Stimulated activated CD4-positive, alpha-beta T cell treated with anti-CD3 and anti-CD28 coated beads, TNF-alpha, amount 100 ng/mL, for 24 hours (primary cell): ENCODE results near the gene GPATCH1.
A peak's percentile ranks its signal among the peaks of the same experiment; 100 is the strongest.
"Not testable (repeated sequence)": the region's sequence is repeated elsewhere in the genome, so short reads cannot be mapped to it uniquely, and the experiment has no call there.

Source experiments
- DNase-seq, 3 experiments: peaks; one replicate each; pipeline ENCODE4 v3.0.0-alpha.2; 2020; ENCODE audit warnings: low read depth in 3 of 3

Gene GPATCH1, protein sequence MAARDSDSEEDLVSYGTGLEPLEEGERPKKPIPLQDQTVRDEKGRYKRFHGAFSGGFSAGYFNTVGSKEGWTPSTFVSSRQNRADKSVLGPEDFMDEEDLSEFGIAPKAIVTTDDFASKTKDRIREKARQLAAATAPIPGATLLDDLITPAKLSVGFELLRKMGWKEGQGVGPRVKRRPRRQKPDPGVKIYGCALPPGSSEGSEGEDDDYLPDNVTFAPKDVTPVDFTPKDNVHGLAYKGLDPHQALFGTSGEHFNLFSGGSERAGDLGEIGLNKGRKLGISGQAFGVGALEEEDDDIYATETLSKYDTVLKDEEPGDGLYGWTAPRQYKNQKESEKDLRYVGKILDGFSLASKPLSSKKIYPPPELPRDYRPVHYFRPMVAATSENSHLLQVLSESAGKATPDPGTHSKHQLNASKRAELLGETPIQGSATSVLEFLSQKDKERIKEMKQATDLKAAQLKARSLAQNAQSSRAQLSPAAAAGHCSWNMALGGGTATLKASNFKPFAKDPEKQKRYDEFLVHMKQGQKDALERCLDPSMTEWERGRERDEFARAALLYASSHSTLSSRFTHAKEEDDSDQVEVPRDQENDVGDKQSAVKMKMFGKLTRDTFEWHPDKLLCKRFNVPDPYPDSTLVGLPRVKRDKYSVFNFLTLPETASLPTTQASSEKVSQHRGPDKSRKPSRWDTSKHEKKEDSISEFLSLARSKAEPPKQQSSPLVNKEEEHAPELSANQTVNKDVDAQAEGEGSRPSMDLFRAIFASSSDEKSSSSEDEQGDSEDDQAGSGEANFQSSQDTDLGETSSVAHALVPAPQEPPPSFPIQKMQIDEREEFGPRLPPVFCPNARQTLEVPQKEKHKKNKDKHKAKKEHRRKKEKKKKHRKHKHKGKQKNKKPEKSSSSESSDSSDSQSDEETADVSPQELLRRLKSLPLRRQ

DNA sequence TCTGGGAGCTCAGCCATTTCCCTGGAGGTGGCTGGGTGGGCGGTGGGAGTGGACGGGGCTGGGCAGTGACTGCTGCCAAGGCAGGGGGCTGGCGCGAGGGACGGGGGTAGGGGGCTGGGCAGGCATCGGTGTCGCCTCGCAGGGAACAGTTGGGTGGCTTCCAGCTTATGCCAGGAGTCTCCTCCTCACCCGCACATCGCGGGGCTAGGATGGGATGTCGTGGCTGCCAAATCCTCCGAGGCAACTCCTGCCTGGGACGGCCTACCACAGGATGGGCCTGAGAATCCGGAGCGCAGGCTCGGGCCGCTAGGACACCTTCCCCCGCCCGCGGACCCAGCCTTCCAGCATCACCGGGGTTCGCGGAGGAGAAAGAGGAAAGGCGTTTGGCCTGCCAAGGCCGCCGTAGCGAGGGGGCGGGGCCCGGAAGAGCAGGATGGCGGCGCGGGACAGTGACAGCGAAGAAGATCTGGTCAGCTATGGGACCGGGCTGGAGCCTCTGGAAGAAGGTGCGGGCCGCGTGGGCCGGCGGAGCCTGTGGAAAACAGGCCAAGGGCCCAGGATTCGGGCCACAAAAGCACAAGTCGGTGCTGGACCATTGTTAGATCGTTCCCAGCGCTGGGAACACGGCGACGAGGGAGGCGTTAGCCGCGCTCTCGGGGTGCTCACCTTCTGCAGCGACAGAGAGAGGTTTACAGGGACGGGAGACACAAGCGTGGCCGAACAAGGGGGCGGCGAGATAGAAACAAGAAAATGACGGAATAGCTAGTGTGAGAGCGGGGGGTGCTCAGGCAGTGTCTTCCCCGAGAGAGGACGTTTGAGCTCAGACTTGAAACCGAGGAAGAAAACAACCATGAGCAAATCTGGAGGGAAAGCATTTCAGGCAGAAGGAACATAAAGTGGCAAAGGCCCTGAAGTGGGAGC lies at the start of gene GPATCH1:
Gene GPATCH1 (plus strand): TSS at position 421 of the 921 bp plus-strand sequence. CDS start 13 bp downstream, at position 434.
- DNase-seq, result peak; percentile 65 to 83 (median 75)

DNA sequence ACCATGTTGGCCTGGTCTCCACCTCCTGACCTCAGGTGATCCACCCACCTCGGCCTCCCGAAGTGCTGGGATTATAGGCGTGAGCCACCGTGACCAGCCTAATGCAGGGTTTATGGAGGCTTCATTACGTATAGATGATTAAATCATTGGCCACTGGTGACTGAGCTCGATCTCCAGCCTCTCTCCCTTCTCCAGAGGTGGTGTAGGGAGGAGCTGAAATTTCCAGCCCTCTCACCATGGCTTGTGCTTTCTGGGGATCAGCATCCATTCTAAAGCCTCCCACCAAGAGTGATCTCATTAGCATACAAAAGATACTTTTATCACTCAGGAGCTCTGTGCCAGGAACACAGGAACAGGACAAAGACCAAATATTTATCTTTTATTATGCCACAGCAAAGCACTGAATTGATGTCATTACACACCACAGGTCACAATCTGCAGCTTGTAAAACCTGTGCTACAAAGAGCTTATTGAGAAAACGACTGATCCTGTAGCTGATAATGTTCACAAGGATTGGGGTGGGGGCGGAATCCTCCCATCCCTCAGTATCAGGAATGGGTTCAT lies 48.7 kb upstream of the GPATCH1 start:
- no peak for DNase-seq

DNA sequence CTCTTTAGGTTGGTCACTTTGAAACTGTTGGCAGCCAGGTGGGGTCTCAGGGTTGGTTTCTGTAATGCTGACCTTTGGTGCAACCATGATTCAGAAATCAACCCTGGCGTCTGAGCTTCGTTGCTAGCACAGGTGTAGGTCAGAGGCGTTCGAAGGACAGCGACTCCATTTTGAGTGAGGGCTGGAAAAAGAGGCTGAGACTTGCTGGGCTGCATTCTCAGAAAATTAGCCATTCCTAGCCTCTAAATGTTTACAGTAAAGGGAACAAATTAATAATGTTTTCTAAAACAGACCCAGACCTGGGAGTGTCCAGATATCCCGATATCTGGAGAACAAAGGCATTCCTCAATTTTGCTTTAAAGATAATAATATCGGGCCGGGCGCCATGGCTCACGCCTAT lies 45.5 kb upstream of the GPATCH1 start:
- DNase-seq, result no peak

DNA sequence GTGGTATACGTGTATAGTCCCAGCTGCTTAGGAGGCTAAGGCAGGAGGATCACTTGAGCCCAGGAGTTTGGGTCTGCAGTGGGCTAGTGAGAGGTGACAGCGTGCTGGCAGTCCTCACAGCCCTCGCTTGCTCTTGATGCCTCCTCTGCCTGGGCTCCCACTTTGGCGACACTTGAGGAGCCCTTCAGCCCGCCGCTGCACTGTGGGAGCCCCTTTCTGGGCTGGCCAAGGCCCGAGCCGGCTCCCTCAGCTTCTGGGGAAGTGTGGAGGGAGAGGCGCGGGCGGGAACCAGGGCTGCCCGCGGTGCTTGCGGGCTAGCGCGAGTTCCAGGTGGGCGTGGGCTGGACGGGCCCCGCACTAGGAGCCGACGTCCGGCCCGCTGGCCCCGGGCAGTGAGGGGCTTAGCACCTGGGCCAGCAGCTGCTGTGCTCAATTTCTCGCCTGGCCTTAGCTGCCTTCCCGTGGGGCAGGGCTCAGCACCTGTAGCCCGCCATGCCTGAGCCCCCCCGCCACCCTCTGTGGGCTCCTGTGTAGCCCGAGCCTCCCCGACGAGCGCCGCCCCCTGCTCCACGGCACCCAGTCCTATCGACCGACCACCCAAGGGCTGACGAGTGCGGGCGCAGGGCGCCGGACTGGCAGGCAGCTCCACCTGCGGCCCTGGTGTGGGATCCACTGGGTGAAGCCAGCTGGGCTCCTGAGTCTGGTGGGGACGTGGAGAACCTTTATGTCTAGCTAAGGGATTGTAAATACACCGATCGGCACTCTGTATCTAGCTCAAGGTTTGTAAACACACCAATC lies 44.4 kb upstream of the GPATCH1 start:
- DNase-seq, result not testable (repeated sequence)

DNA sequence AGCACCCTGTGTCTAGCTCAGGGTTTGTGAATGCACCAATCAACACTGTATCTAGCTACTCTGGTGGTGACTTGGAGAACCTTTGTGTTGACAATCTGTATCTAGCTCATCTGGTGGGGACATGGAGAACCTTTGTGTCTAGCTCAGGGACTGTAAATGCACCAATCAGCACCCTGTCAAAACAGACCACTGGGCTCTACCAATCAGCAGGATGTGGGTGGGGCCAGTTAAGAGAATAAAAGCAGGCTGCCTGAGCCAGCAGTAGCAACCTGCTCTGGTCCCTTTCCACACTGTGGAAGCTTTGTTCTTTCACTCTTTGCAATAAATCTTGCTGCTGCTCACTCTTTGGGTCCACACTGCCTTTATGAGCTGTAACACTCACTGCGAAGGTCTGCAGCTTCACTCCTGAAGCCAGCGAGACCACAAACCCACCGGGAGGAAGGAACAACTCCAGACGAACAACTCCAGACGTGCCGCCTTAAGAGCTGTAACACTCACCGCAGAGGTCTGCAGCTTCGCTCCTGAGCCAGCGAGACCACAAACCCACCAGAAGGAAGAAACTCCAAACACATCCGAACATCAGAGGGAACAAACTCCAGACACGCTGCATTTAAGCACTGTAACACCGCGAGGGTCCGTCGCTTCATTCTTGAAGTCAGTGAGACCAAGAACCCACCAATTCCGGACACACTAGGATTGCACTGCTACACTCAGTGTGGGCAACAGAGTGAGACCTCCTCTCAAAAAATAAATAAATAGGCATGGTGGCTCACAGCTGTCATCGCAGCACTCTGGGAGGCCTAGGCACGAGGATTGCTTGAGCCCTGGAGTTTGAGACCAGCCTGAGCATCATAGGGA lies 43.6 kb upstream of the GPATCH1 start:
- DNase-seq, result peak in 1 of 3 experiments; percentile 13

DNA sequence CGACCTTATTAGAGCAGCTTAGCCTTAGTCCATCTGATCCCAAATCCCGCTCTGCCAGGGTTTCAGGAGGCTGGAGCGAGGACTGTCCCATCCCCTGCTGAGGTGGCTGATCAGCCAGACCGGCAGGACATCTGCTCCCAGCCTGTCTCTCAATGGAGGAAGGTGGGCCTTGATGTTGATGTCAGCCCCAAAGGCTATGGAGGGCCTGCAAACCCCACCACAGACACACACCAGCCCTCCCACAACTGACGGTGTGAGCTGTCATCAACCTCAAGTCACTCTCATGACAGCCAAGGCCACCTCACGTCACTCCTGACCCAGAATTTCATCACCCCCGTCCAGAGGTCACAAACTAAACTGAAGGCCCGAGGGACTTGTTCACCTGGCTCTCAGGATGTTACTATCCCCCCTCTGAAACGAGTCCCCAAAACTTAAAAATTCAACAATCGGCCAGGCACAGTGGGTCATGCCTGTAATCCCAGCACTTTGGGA lies 41.8 kb upstream of the GPATCH1 start:
- no peak for DNase-seq

DNA sequence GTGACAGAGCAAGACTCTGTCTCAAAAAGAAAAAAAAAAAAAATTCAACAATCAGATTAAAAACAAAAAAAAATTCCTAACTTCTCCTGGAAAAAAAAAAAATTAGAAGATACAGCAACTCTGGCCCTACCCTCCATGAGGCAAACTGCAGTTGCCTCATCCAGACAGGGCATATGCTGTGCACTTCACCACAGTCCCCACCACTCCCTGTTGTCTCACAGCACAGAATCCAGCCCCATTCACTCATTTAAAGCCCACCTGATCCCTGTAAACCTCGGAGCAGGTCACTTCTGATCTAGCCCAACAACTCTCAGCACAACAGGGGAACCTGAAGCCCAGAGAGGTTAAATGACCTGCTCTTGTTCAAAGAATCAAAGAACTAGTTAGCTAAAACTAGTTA lies 41.2 kb upstream of the GPATCH1 start:
- DNase-seq, result no peak

DNA sequence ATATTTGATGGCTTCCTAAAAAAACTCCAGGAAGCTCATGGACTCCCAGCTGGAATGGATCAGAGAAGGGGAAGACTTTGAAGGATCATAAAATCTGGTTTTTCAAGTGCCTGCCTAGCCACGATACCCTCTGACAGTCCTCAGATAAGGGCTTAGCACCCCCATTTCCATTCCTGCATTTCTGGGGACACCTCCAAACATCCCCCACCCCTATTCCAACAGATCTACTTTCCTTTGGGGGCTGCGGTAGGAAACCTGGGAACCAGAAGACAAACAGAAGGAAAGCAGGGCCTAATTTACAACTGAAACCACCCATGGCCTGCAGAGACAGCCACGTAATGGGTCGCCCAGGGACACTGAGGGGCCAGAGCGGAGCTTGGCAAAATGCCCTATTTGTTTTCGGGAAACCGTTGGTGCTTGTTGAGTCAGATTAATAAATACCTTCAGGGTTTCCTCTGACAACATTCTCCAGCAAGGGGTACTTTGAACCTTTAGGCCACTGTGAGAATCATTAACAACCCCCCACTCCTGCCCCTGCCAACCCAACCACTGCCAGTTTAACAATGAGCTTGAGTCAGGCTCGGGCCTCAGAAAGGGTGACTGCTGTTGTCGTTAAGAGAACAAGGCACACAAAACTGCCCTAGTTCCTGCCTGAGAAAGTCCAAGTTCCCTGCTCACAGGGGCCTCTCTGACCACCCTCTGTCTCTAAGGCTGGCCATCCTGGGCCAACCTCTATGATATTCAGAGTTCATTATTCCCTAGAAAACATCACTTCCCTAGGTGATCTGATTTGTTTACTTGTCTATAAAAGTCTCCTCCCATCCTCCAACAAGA lies 39.8 kb upstream of the GPATCH1 start:
- no peak for DNase-seq

DNA sequence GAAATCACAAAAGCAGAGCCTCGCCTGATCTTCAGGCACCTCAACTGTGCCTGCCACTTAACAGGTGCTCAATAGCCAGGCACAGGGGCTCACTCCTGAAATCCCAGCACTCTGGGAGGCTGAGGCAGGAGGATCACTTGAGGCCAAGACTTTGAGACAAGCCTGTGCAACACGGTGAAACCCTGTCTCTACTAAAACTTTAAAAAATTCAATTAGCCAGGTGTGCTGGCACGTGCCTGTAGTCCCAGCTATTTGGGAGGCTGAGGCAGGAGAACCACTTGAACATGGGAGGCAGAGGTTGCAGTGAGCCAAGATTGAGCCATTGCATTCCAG lies 39.2 kb upstream of the GPATCH1 start:
- DNase-seq, result not testable (repeated sequence)

DNA sequence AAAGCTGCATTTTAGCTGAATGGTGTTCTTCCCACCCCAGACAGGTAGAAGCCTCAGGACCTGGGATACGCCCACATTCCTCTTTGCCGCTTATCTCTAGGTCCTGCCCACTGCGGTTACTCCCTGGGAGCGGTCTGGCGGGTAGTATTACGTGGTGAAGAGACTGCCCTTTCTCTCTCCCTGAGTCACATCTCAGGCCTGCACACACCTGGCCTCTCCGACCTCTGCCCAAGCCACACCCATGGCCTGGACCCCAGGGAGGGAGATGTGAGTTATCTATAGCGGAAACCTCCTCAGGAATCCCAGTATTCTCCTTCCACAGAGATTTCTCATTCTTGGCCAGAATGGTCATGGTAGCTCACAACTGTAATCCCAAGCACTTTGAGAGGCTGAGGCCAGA lies 33.6 kb upstream of the GPATCH1 start:
- no peak for DNase-seq

DNA sequence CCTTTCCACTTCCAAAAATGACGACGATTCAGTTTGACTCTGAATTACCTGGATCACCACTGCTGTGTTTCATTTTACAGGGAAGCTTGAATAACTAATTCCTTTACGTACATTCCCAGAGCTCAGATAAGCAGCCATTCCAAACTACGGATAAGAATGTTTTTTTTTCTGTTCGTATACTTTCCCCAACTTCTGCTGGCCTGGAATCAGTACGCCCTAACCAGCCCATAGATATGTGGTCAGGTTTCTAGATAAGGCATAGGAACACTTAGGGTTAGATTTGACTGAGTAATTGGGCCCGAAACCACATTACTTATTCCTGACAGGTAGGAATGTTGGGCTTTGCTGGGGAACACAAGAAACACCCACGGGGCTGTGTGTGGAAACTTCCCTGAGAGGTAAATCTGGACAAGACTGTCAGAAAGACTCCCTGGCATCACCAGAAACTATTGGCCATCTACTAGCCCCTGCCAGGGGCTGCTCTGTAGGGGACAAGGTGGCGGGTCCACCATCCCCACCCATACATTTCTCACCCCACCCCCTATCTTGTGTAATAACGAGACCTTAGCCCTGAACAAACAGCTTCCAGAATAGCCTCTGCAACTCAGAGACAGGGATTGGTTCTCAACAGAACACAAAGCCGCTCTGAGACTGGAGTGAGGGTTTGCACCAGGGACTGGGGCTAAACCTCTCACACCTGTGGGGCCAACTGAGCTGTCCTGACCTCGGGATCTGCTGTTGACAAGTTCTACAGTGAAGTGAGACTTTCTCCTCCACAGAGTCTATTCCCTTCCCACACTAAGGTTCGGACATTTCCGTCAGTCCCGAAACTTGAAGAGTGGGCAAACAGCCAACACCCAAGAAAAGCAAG lies 31.9 kb upstream of the GPATCH1 start:
- DNase-seq, result no peak

DNA sequence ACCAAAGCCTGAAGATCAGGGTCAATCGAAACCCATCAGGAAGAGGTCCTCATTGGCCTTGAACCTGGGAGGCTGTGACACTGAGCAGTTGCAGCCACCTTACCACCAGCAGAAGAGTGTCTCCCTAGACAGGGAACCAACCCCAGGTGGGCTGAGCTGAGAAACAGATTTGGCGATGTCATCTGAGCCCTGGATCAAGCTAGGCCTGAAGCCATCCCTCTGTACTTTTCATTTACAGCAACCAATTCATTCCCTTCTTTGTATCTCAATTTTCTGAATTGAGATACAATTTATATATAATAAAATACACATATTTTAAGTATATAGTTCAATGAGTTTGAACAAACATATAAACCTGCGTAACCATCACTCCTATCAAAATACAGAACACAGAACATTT lies 30.9 kb upstream of the GPATCH1 start:
- DNase-seq, result no peak

DNA sequence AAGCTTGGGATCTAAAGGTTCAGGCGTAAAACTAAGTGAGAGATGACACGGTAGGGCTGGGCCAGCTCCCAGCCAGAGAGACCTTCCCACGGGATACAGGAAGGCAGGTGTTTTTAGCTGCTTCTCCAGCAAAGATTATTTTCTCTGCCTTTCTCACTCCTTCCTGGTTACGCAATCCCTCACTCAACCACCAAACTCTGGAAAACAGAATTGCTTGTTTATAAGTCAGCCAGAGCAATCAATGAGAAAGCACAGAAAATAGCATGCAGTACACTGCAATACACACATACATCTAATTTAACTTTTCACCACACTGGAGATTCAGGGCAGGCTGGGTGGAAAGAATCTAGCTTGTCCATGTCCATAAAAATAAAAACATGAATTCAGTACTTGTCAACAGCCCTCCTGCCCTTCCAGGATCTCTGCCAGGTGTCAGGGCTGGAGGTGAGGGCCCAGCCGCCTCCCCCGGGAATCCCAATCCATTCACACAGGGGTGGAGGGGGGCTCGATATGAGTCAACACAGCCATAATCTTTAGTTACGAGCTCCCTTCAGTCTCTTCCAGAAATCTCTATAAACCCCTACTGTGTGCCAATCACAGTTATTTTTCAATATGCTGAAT lies 28.5 kb upstream of the GPATCH1 start:
- no peak for DNase-seq

DNA sequence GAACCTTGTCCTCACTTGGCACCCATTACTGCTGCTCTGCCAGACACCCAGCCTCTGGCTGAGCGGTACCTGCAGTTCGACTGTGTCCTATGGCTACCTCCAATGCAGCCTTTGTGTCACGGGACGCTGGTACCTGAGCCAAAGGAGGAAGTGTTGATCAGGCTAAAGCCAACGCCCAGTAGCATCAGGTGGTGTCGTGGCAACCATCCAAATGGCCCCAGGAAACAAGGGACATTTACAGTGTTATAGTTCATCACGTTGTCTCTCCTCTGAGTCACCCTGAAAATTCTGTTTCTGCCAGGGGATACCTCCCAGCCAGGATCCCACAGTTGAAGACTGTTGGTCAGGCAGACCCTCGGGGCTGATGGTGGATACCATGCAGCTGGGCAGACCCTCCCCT lies 26.4 kb upstream of the GPATCH1 start:
- no peak for DNase-seq

DNA sequence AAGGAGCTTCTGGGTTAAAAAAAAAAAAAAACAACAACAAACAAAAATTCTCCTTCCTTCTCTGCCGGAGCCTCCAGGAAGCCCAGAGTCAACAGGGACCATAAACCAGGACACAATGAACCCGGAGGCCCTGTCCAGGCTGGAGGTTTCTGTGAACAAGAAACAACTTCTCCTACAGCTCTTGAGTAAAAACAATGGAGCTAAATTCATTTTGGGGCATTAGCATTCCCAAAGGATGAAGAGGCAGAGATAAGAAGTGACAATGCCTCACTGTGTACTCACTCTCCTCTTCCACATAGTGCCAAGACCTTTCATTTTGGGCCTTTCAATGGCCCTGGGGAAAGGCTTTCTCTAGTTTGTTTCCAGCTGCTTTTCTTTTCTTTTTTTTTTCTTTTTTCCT lies 25.3 kb upstream of the GPATCH1 start:
- no peak for DNase-seq

DNA sequence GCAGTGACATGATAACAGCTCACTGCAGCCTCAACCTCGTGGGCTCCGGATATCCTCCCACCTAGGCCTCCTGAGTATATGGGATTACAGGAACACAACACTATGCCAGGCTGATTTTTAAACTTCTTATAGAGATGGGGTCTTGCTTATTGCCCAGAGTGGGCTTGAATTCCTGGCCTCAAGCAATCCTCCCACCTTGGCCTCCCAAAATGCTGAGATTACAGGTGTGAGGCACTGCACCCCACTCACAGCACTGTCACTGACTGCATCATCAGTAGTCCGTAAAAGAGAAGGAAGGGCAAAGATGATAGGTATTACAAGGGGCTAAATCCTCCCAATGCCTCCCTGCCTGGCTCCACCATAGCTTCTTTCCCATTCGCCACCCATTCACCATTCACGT lies 20.4 kb upstream of the GPATCH1 start:
- no peak for DNase-seq

DNA sequence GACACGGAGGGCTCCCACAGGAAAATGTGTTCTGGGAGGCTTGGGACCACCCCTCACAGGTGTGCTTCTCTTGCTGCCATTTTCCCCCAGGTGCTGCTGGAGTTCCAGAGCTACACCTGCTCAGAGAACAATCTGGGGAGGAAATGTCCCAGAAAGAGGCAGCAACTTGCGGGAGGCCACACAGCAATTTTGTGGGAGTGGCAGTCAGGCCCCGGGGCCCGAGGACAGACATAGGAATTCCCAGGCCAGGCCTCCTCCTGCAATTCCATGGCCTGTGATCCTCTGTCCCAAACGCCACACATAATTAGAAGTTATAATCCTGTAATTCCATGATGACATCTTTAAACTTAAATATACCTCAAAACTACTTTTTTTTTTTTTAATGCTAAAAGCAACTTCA lies 18.1 kb upstream of the GPATCH1 start:
- no peak for DNase-seq
